Sigmoid colon (tissue), 7 donors: ENCODE results near the gene NOC2L. TPM values are rescaled to one million over a fixed set of nuclear protein-coding genes. Genes with fewer than 3 reads are reported as not detected.

Source experiments
- DNase-seq: peaks from one replicate; pipeline ENCODE4 v3.0.0-alpha.2; 2019
- H3K27ac ChIP-seq, 4 donors: fragments of 200-600 bp; sonication (generic); one replicate each; pipeline ENCODE4 v1.5.1; 2016 to 2019; ENCODE audit warnings: mild to moderate bottlenecking in 1 of 4
- H3K27me3 ChIP-seq, 3 donors: fragments of 200-600 bp; sonication (generic); one replicate each; pipeline ENCODE4 v1.5.1; 2019; ENCODE audit warnings: mild to moderate bottlenecking in 1 of 3
- H3K36me3 ChIP-seq, 4 donors: fragments of 200-600 bp; sonication (generic); one replicate each; pipeline ENCODE4 v1.5.1; 2016 to 2019
- H3K4me1 ChIP-seq, 4 donors: fragments of 200-600 bp; sonication (generic); one replicate each; pipeline ENCODE4 v1.5.1; 2017 to 2019
- H3K4me3 ChIP-seq, 4 donors: fragments of 200-600 bp; sonication (generic); one replicate each; pipeline ENCODE4 v1.5.1; 2017 to 2019; ENCODE audit warnings: mild to moderate bottlenecking in 2 of 4, moderate library complexity in 1 of 4
- H3K9me3 ChIP-seq, 4 donors: fragments of 200-600 bp in 3 of 4; sonication (generic) in 3 of 4; one replicate each; pipeline versions ENCODE4 v1.5.1 to v1.6.1; 2013 to 2019
- EP300 ChIP-seq, 4 donors: sonication (generic); formaldehyde crosslinking; IDR thresholded peaks; one replicate each; pipeline ENCODE4 v1.6.1; 2017; ENCODE audit warnings: antibody characterized with exemption in 4 of 4
- POLR2A ChIP-seq, 2 donors: fragments of 450-650 bp; IDR thresholded peaks; one replicate each; pipeline ENCODE4 v1.6.1; 2016; ENCODE audit warnings: antibody characterized with exemption in 2 of 2, mild to moderate bottlenecking in 2 of 2, moderate library complexity in 2 of 2
- POLR2AphosphoS5 ChIP-seq, 4 donors: sonication (generic); formaldehyde crosslinking; IDR thresholded peaks; one replicate each; pipeline ENCODE4 v1.6.1; 2017; ENCODE audit warnings: antibody characterized with exemption in 4 of 4
- WGBS, 2 donors: extraction: QIAGEN DNeasy Blood & Tissue Kit; methylation state at CpG; one replicate each; pipeline ENCODE4 v1.1.7; 2013; 5-methylcytosine and 5-hydroxymethylcytosine counted together
- intact Hi-C: fragments of 100-400 bp; cut with DNase I; formaldehyde crosslinking; loops from one replicate; pipeline ENCODE4 v1.15.1; 2023
- polyA plus RNA-seq, 3 donors: library from polyadenylated mRNA; stranded (reverse); fragments of 200-250 nt; gene quantifications; one replicate each; pipeline ENCODE4 v1.2.3, GENCODE V29; 2013
- total RNA-seq, 4 donors: library from RNA; depleted of rRNA; stranded (reverse); fragments of >200 nt; gene quantifications; one replicate each; pipeline ENCODE4 v1.1.0, GENCODE V29; 2016
- TF ChIP-seq, protein P1 (sequence below), 4 experiments: fragments of 450-650 bp in 3 of 4; fragments of 200-600 bp in 1 of 4; IDR thresholded peaks; one replicate each; pipeline ENCODE4 v1.5.1; 2016 to 2019; ENCODE audit warnings: antibody characterized with exemption in 4 of 4, mild to moderate bottlenecking in 3 of 4, moderate library complexity in 2 of 4
- donor health status: healthy with polysubstance abuse.
- donor health status: Bipolar disorder and iron deficiency.
- donor health status: healthy.

Gene NOC2L
- total and polyA plus RNA-seq, 7 donors = 25.4 to 81.6 (median 27.1) TPM

DNA sequence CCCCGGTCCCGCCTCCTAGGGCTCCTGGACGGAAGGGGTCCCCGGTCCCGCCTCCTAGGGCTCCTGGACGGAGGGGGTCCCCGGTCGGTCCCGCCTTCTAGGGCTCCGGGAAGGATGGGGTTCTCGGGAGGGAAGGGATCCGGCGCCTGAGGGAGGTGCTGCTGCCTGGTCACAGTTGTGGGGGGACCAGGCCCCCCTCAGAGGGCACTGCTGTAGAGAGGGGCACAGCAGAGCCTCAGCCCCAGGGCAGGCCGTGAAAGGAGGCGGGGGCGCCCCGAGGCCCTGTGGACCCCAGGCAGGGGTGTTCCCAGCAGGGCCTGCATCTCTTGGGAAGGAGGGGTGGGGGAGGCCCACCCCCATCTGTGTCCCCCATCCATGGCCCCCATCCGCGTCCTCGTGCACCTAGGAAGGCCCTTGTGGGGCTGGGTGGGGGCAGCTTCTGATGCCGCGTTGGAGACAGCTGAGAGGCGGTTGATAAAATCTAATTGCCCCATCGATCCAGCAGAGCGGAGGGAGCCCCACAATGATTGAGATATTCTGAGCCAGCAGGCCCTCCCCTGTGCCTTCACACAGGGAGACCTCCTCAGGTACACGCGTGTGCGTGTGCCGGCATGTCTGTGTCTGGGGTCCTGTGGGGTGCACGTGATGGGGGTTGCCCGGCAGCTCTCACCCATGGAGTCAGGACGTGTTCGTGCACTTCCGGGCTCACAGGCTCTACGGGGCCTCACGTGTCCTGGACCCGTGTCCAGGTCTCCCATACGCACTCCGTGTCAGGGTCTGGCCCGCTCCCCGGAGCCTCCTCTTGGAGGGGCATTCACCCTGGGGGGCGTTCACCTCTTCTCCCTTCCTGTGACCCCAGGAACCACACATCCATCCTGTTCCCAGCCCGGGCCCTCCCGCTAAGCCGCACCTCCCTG is 22.4 kb downstream of the NOC2L start:
- Histone ChIP-seq H3K4me3 (no peak overlapping the region), H3K27ac (no peak overlapping the region), H3K27me3 (peaks cover 44 to 90% (median 65%) of the 10 kb centered on the region in 3 donors), H3K36me3 (no peaks in the 10 kb centered on the region), H3K4me1 (peaks cover 0 to 35% (median 29%) of the 10 kb centered on the region in 4 donors), H3K9me3 (no peaks in the 10 kb centered on the region)
- WGBS, 2 donors = 50 to 84% methylated on average over 45 of the region's 45 CpGs
- no peak for DNase-seq
- TF ChIP-seq POLR2A (IDR thresholded peaks at IDR 0.05) = no peak
- TF ChIP-seq EP300 (IDR thresholded peaks at IDR 0.05) = no peak
- TF ChIP-seq, protein P1, sequence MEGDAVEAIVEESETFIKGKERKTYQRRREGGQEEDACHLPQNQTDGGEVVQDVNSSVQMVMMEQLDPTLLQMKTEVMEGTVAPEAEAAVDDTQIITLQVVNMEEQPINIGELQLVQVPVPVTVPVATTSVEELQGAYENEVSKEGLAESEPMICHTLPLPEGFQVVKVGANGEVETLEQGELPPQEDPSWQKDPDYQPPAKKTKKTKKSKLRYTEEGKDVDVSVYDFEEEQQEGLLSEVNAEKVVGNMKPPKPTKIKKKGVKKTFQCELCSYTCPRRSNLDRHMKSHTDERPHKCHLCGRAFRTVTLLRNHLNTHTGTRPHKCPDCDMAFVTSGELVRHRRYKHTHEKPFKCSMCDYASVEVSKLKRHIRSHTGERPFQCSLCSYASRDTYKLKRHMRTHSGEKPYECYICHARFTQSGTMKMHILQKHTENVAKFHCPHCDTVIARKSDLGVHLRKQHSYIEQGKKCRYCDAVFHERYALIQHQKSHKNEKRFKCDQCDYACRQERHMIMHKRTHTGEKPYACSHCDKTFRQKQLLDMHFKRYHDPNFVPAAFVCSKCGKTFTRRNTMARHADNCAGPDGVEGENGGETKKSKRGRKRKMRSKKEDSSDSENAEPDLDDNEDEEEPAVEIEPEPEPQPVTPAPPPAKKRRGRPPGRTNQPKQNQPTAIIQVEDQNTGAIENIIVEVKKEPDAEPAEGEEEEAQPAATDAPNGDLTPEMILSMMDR (IDR thresholded peaks at IDR 0.05) = no peak
- TF ChIP-seq POLR2AphosphoS5 (IDR thresholded peaks at IDR 0.05) = no peak
- intact Hi-C loops = no loop called here

DNA sequence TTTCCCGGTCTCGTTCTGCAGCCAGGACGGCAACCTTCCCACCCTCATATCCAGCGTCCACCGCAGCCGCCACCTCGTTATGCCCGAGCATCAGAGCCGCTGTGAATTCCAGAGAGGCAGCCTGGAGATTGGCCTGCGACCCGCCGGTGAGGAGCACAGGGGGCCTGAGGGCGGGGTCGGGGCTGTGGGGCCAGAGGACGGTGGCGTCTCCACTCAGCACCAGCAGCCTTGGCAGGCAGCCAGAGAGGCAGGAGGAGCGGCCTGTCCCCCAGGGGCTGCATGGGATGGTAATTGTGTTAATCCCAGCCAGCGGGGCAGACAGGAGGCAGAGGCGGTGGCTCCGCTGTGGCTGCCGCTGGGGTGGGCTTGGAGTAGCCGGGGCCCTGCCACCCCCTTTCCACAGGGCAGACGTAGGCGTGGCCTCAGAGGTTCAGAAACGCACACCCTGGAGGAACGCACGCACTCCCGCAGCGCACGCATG is 23.3 kb downstream of the NOC2L start:
- no peak overlapping the region for H3K4me3 ChIP-seq
- no peaks in the 10 kb centered on the region for H3K9me3 ChIP-seq
- H3K4me1 ChIP-seq = peaks cover 0 to 27% (median 21%) of the 10 kb centered on the region in 4 donors
- no peak for DNase-seq
- H3K36me3 ChIP-seq = no peaks in the 10 kb centered on the region
- no peak overlapping the region for H3K27ac ChIP-seq
- TF ChIP-seq POLR2A (IDR thresholded peaks at IDR 0.05) (no peak), POLR2AphosphoS5 (IDR thresholded peaks at IDR 0.05) (no peak), EP300 (IDR thresholded peaks at IDR 0.05) (no peak)
- TF ChIP-seq, protein P1 (IDR thresholded peaks at IDR 0.05) = no peak
- intact Hi-C loops = no loop called here
- 8 to 24% methylated on average over 30 of the region's 30 CpGs for WGBS, 2 donors
- peaks cover 36 to 86% (median 57%) of the 10 kb centered on the region in 3 donors for H3K27me3 ChIP-seq

DNA sequence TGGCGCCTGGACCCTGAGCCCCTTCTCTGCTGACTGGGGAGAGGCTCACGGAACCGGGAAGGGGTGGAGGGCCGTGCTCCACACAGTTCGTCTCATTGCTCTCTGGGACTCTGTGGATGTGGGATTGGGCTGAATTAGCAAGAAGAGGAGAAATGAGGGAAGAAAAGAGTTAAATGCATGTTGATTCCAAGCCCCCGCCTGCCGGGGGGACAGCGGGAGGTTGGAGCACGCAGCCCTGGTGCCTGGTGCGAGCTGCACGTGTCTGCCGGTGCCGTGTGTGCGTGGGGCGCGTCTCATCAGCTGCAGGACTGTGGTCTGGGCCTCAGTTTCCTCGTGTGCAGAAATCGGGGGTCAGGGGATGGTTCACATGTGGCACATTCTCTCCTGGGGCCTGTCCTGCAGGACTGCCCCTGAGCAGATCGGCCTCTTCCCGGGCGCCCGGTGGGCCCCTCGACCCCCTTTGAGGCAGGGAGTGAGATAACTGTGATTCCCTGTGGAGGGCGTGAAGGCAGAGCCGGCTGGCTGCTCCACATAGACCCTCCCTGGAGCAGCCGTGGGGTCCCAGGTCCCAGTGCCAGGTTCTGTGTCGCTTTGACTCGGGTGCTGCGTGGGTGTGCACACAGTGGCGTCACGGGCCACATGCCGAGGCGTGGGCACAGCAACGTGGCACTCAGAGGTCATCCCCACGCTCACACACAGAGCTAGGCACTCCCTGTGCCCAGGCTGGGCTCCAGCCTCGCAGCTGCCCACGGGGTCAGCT is 23.9 kb downstream of the NOC2L start:
- TF ChIP-seq, protein P1 (IDR thresholded peaks at IDR 0.05) = no peak
- TF ChIP-seq EP300 (IDR thresholded peaks at IDR 0.05) (no peak), POLR2AphosphoS5 (IDR thresholded peaks at IDR 0.05) (no peak), POLR2A (IDR thresholded peaks at IDR 0.05) (no peak)
- peaks cover 0 to 21% (median 15%) of the 10 kb centered on the region in 4 donors for H3K4me1 ChIP-seq
- no peak overlapping the region for H3K27ac ChIP-seq
- intact Hi-C loops = no loop called here
- WGBS, 2 donors = 11 to 23% methylated on average over 37 of the region's 37 CpGs
- H3K27me3 ChIP-seq = peaks cover 29 to 79% (median 50%) of the 10 kb centered on the region in 3 donors
- no peaks in the 10 kb centered on the region for H3K9me3 ChIP-seq
- H3K36me3 ChIP-seq = no peaks in the 10 kb centered on the region
- DNase-seq = no peak
- H3K4me3 ChIP-seq = no peak overlapping the region

DNA sequence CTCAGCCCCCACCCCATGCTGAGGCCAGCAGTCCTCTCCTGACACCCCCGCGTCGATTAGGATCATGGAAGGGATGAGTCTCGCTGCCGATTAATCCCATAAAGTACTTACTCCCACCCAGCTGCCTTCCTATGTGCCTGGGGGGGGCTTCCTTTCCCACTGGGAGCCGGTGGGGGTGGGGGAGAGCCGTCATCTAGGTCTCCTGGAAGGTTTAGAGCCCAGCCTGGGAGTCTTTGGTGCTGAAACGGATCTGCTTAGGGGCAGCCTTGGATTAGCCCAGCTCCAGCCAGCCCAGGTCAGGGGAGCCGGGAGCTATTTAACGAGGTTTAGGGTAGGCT is 25.5 kb downstream of the NOC2L start:
- DNase-seq = no peak
- no peak overlapping the region for H3K27ac ChIP-seq

More for the DNA sequence above, 25.5 kb downstream of the NOC2L start:
- Histone ChIP-seq H3K9me3 (no peaks in the 10 kb centered on the region), H3K4me3 (no peak overlapping the region), H3K4me1 (peaks cover 0 to 10% (median 9%) of the 10 kb centered on the region in 4 donors), H3K27me3 (peaks cover 19 to 71% (median 42%) of the 10 kb centered on the region in 3 donors), H3K36me3 (no peaks in the 10 kb centered on the region)
- 9 to 38% methylated on average over 10 of the region's 10 CpGs for WGBS, 2 donors
- intact Hi-C loops = no loop called here
- TF ChIP-seq POLR2A (IDR thresholded peaks at IDR 0.05) = no peak
- no peak for TF ChIP-seq EP300 (IDR thresholded peaks at IDR 0.05)
- TF ChIP-seq, protein P1 (IDR thresholded peaks at IDR 0.05) = no peak
- no peak for TF ChIP-seq POLR2AphosphoS5 (IDR thresholded peaks at IDR 0.05)
